Keratinocyte (primary cell): ENCODE measurements around the gene SLC25A2. TPM values are rescaled to one million over a fixed set of nuclear protein-coding genes. Genes with fewer than 3 reads are reported as not detected.
"Not testable (repeated sequence)": the region's sequence is repeated elsewhere in the genome, so short reads cannot be mapped to it uniquely, and the experiment has no call there.

Experiments
- DNase-seq: peaks from one replicate; pipeline ENCODE4 v3.0.0-alpha.2; 2011; ENCODE audit warnings: low read depth, missing footprints, low spot score
- FAIRE-seq: peaks from 2 replicates; lab custom pipeline; 2011; peaks lifted over from hg19 to GRCh38; lab: Jason Lieb, UNC
- H2AFZ ChIP-seq: 2 replicates; pipeline ENCODE4 v1.6.0; 2012; ENCODE audit warnings: low read length, control low read depth, inconsistent platforms; ENCODE audit not compliant: control insufficient read depth
- H3K27ac ChIP-seq: 2 replicates; pipeline ENCODE4 v1.5.1; 2011; ENCODE audit warnings: low read length; ENCODE audit not compliant: control insufficient read depth, insufficient read depth
- H3K27me3 ChIP-seq: 3 replicates; pipeline ENCODE4 v1.6.0; 2011; ENCODE audit warnings: low read length; ENCODE audit not compliant: control insufficient read depth, insufficient read depth; ENCODE audit errors: extremely low read depth
- H3K36me3 ChIP-seq, 2 experiments: 2 replicates in 1 of 2; 3 replicates in 1 of 2; pipeline ENCODE4 v1.5.1; 2011; ENCODE audit warnings: low read length in 2 of 2, mild to moderate bottlenecking in 1 of 2; ENCODE audit not compliant: control insufficient read depth in 2 of 2, insufficient read depth in 2 of 2; ENCODE audit errors: extremely low read depth in 1 of 2
- H3K4me1 ChIP-seq: 3 replicates; pipeline ENCODE4 v1.5.1; 2011; ENCODE audit warnings: low read length; ENCODE audit not compliant: control insufficient read depth, insufficient read depth; ENCODE audit errors: extremely low read depth
- H3K4me2 ChIP-seq: 3 replicates; pipeline ENCODE4 v1.6.0; 2011; ENCODE audit warnings: low read depth, low read length; ENCODE audit not compliant: control insufficient read depth, insufficient read depth; ENCODE audit errors: extremely low read depth
- H3K4me3 ChIP-seq, 3 experiments: fragments of 200-600 bp in 1 of 3; sonication (generic) in 1 of 3; 2 replicates in 2 of 3; 3 replicates in 1 of 3; pipeline ENCODE4 v1.5.1; 2011 to 2016; ENCODE audit warnings: low read length in 3 of 3, mild to moderate bottlenecking in 3 of 3, control low read depth in 2 of 3, inconsistent platforms in 1 of 3, low read depth in 1 of 3, mixed read lengths in 1 of 3, mixed run types in 1 of 3, moderate library complexity in 1 of 3; ENCODE audit not compliant: control insufficient read depth in 2 of 3, insufficient read depth in 2 of 3; ENCODE audit errors: extremely low read depth in 1 of 3
- H3K79me2 ChIP-seq: 2 replicates; pipeline ENCODE4 v1.6.0; 2012; ENCODE audit warnings: low read length; ENCODE audit not compliant: control insufficient read depth, insufficient read depth
- H3K9ac ChIP-seq: 3 replicates; pipeline ENCODE4 v1.6.0; 2011; ENCODE audit warnings: low read length; ENCODE audit not compliant: control insufficient read depth, insufficient read depth; ENCODE audit errors: extremely low read depth
- H3K9me1 ChIP-seq: 3 replicates; pipeline ENCODE4 v1.6.0; 2011; ENCODE audit warnings: low read length; ENCODE audit not compliant: control insufficient read depth, insufficient read depth; ENCODE audit errors: extremely low read depth
- H3K9me3 ChIP-seq: 2 replicates; pipeline ENCODE4 v1.5.1; 2012; ENCODE audit warnings: low read depth, low read length; ENCODE audit not compliant: control insufficient read depth
- H4K20me1 ChIP-seq: 3 replicates; pipeline ENCODE4 v1.6.0; 2011; ENCODE audit warnings: low read length; ENCODE audit not compliant: control insufficient read depth, insufficient read depth; ENCODE audit errors: extremely low read depth
- CTCF ChIP-seq, 3 experiments: IDR thresholded peaks in 1 of 3; conservative IDR thresholded peaks in 1 of 3; optimal IDR thresholded peaks in 1 of 3; 2 replicates in 2 of 3; 3 replicates in 1 of 3; pipeline versions ENCODE3 to v1.5.1; 2011; ENCODE audit warnings: low read length in 3 of 3, mild to moderate bottlenecking in 3 of 3, moderate library complexity in 2 of 3, control low read depth in 1 of 3, inconsistent platforms in 1 of 3; ENCODE audit not compliant: insufficient read depth in 2 of 3; ENCODE audit errors: extremely low read depth in 1 of 3
- EZH2 ChIP-seq: IDR thresholded peaks from one replicate; pipeline ENCODE4 v1.6.1; 2012; ENCODE audit warnings: inconsistent platforms, mild to moderate bottlenecking, low read length, moderate library complexity
- dilution Hi-C: fragments of 300-500 bp; cut with MboI; formaldehyde crosslinking; loops from one replicate; pipeline ENCODE4 v1.7.0; 2020; ENCODE audit warnings: low sequenced_read_pairs; ENCODE audit not compliant: extremely low pct_ligation_motif_present
- polyA plus RNA-seq, 5 experiments: library from polyadenylated mRNA; depleted of rRNA in 3 of 5; stranded (reverse) in 3 of 5; stranded (forward) in 1 of 5; unstranded in 1 of 5; fragments of >200 nt; gene quantifications; 1 replicate in 1 of 5; 2 replicates in 3 of 5; 3 replicates in 1 of 5; pipeline versions ENCODE4 v1.2.1 to v1.2.3, GENCODE V29; 2011 to 2012; ENCODE audit warnings: missing spikeins in 2 of 5, low read depth in 1 of 5, low replicate concordance in 1 of 5

Gene SLC25A2
- polyA plus RNA-seq, 1 donor (not counting 4 experiments of a cell fraction or from before 2014, with no cell fraction given) = not detected

- H4K20me1 ChIP-seq = no peaks in the 10 kb centered on the region
- H2AFZ ChIP-seq = no peak overlapping the region
- H3K4me3 ChIP-seq = peak overlapping the region in 2 of 3 experiments; percentile 97 to 98
- H3K9me1 ChIP-seq = no peaks in the 10 kb centered on the region
- FAIRE-seq = no peak
- DNase-seq = no peak
- H3K9ac ChIP-seq = no peak overlapping the region
- peaks cover 22% of the 10 kb centered on the region for H3K9me3 ChIP-seq
- H3K36me3 ChIP-seq = peaks cover 1 to 12% of the 10 kb centered on the region in 2 experiments
- TF ChIP-seq EZH2 (no peak), CTCF (optimal IDR thresholded peaks at IDR 0.05 in 1 of 3, IDR thresholded peaks at IDR 0.05 in 1 of 3, conservative IDR thresholded peaks at IDR 0.05 in 1 of 3; ENCODE audit: extremely low read depth in 1 of 3, insufficient read depth in 2 of 3, low read length in 3 of 3) (no peak)
- H3K4me1 ChIP-seq = peaks cover 8% of the 10 kb centered on the region
- H3K27me3 ChIP-seq = no peaks in the 10 kb centered on the region
- dilution Hi-C loops = no loop called here
- H3K4me2 ChIP-seq = peak overlapping the region; percentile 87
- H3K27ac ChIP-seq = no peak overlapping the region
- H3K79me2 ChIP-seq = peaks cover 15% of the 10 kb centered on the region
These were observed 15.4 kb upstream of the SLC25A2 start for GRCh38 chr5:141319202-141319601.

DNA sequence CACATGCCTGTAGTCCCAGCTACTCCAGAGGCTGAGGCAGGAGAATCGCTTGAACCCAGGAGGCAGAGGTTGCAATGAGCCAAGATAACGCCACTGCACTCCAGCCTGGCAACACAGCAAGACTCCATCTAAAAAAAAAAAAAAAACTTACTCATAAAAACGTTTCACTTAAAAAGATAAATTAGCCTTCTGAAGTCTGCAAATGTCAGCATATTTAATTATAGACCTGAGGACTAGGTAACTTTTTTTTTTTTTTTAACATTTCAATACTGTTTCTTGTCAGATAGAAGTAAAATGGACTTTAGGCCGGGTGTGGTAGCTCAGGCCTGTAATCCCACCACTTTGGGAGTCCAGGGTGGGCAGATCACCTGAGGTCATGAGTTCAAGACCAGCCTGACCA lies 13.1 kb upstream of the SLC25A2 start:
- peaks cover 22% of the 10 kb centered on the region for H3K9me3 ChIP-seq
- H3K9ac ChIP-seq = not testable (repeated sequence)

GRCh38 chr5:141313711-141314110 lies 9.9 kb upstream of the SLC25A2 start:
- TF ChIP-seq CTCF (optimal IDR thresholded peaks at IDR 0.05 in 1 of 3, IDR thresholded peaks at IDR 0.05 in 1 of 3, conservative IDR thresholded peaks at IDR 0.05 in 1 of 3; ENCODE audit: extremely low read depth in 1 of 3, insufficient read depth in 2 of 3, low read length in 3 of 3) (no peak), EZH2 (no peak)
- peaks cover 10% of the 10 kb centered on the region for H3K9me3 ChIP-seq
- H3K4me1 ChIP-seq = no peaks in the 10 kb centered on the region
- H3K27me3 ChIP-seq = no peaks in the 10 kb centered on the region
- no peaks in the 10 kb centered on the region for H3K9me1 ChIP-seq
- no peak overlapping the region for H3K27ac ChIP-seq
- peaks cover 0 to under 1% of the 10 kb centered on the region in 2 experiments for H3K36me3 ChIP-seq
- DNase-seq = no peak
- H2AFZ ChIP-seq = no peak overlapping the region
- H3K9ac ChIP-seq = no peak overlapping the region
- H4K20me1 ChIP-seq = no peaks in the 10 kb centered on the region
- H3K4me2 ChIP-seq = no peak overlapping the region
- FAIRE-seq = no peak
- H3K4me3 ChIP-seq = no peak overlapping the region
- H3K79me2 ChIP-seq = peaks cover 3% of the 10 kb centered on the region
- dilution Hi-C loops = no loop called here

More for the DNA sequence above, 13.1 kb upstream of the SLC25A2 start:
- dilution Hi-C loops, H2AFZ ChIP-seq, H3K4me1 ChIP-seq, FAIRE-seq, H3K4me3 ChIP-seq, H4K20me1 ChIP-seq, DNase-seq, H3K27me3 ChIP-seq, H3K4me2 ChIP-seq, H3K27ac ChIP-seq, H3K9me1 ChIP-seq: not testable (repeated sequence)
- H3K36me3 ChIP-seq = peaks cover 1 to 12% of the 10 kb centered on the region in 2 experiments
- H3K79me2 ChIP-seq = peaks cover 15% of the 10 kb centered on the region
